PC-9 (cell line): ENCODE results near the gene SND1.

Source experiments
- EZH2 ChIP-seq: fragments of 200-600 bp; sonication (generic); IDR thresholded peaks from 2 replicates; pipeline ENCODE4 v1.8.0; 2017; ENCODE audit warnings: antibody characterized with exemption, low read depth
- TF ChIP-seq, protein P1 (sequence below): fragments of 200-600 bp; sonication (generic); conservative IDR thresholded peaks from 2 replicates; pipeline ENCODE4 v1.6.1; 2017; ENCODE audit warnings: mixed run types, antibody characterized with exemption, mild to moderate bottlenecking, moderate library complexity

DNA sequence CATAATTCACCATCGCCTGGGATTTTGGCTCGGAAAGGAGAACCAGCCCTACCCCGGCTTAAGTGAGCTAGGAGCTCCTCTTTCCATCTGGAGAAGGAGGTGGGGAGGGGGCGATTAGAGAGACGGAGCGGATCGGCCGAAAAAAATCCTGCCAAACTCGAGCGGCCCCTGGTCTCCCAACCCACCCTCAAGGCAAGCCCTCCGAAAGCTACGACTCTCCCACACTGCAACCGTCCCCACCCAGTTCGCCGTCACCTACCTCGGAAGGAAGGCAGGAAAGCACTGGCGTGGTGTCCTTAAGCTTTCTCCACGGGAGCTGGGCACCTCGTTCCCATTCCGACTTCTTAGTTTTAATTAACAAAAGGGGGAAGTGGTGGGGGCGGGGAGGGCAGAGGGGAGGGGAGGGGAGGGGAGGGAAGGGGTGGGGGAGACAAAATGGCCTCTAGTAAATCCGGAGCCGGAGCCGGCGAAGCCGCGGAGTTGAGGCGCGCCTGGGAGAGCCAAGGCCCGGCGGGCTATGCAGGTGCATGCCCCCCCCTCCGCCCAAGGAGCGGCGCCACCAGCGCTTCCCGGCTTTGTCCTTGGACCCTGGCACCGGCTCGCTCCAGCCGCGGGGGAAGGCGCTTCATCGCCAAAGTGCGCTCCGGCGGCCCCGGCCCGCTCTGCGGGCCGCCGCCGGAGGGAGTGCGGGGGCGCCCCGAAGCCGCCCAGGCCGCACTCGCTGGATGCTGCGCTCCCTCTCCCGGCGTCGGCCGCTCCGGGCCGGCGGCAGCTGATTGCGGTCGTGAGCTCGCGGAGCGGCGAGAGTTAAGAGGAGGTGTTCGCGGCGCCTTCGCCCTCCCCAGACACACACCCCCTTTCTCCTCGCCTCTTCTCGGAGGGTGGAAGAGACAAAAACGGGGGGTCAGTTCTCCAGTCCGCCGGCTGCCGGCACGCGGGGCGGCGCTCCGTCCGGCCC lies 378.9 kb downstream of the SND1 start, which contains the start of gene LRRC4:
- TF ChIP-seq, protein P1, sequence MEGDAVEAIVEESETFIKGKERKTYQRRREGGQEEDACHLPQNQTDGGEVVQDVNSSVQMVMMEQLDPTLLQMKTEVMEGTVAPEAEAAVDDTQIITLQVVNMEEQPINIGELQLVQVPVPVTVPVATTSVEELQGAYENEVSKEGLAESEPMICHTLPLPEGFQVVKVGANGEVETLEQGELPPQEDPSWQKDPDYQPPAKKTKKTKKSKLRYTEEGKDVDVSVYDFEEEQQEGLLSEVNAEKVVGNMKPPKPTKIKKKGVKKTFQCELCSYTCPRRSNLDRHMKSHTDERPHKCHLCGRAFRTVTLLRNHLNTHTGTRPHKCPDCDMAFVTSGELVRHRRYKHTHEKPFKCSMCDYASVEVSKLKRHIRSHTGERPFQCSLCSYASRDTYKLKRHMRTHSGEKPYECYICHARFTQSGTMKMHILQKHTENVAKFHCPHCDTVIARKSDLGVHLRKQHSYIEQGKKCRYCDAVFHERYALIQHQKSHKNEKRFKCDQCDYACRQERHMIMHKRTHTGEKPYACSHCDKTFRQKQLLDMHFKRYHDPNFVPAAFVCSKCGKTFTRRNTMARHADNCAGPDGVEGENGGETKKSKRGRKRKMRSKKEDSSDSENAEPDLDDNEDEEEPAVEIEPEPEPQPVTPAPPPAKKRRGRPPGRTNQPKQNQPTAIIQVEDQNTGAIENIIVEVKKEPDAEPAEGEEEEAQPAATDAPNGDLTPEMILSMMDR = no peak
- TF ChIP-seq EZH2 = no peak
